SH-SY5Y (cell line): Measurements from ENCODE around the gene MCHR2.

Experiments used
- GATA2 ChIP-seq: IDR thresholded peaks from 2 replicates; pipeline ENCODE4 v1.6.1; 2011; ENCODE audit warnings: mild to moderate bottlenecking, low read depth, low read length
- GATA3 ChIP-seq: IDR thresholded peaks from 2 replicates; pipeline ENCODE4 v1.6.1; 2011; ENCODE audit warnings: low read depth, mild to moderate bottlenecking, low read length, moderate library complexity

DNA sequence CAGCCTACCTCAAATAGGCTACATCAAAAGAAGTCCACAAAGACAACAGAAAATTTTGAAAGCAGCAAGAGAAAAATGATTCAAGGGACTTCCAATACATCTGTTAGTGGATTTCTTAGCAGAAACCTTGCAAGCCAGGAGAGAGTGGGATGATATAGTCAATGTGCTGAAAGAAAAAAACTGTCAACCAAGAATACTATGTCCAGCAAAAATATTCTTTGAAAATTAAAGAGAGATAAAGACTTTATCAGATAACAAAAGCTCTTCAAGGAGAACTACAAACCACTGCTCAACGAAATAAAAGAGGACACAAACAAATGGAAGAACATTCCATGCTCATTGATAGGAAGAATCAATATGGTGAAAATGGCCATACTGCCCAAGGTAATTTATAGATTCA lies 34.0 kb downstream of the MCHR2 start:
- no peak for TF ChIP-seq GATA2
- TF ChIP-seq GATA3, result no peak
